HepG2 (cell line): ENCODE measurements around the gene BET1L. TPM values are rescaled to one million over a fixed set of nuclear protein-coding genes. Genes with fewer than 3 reads are reported as not detected.

ENCODE experiments used
- KLF12 ChIP-seq: sonication (generic); formaldehyde crosslinking; IDR thresholded peaks from 2 replicates; pipeline ENCODE4 v1.4.0; 2020; ENCODE audit warnings: missing genetic modification reagents, borderline replicate concordance
- MED13 ChIP-seq: sonication (generic); formaldehyde crosslinking; IDR thresholded peaks from 2 replicates; pipeline ENCODE4 v1.5.0; 2020; ENCODE audit warnings: missing genetic modification reagents
- MEIS2 ChIP-seq: sonication (generic); formaldehyde crosslinking; IDR thresholded peaks from 2 replicates; pipeline ENCODE4 v1.9.0; 2021; ENCODE audit warnings: mild to moderate bottlenecking, missing genetic modification reagents
- NFIC ChIP-seq: IDR thresholded peaks from 2 replicates; pipeline ENCODE4 v1.6.1; 2012; ENCODE audit warnings: mild to moderate bottlenecking, low read length, inconsistent platforms
- SMAD9 ChIP-seq: sonication (generic); formaldehyde crosslinking; IDR thresholded peaks from 2 replicates; pipeline ENCODE4 v1.5.1; 2020; ENCODE audit warnings: mild to moderate bottlenecking, missing genetic modification reagents
- SNAPC2 ChIP-seq: sonication (generic); formaldehyde crosslinking; IDR thresholded peaks from 2 replicates; pipeline ENCODE4 v1.8.1; 2022; ENCODE audit warnings: mild to moderate bottlenecking, missing genetic modification reagents
- SOX5 ChIP-seq: IDR thresholded peaks from 2 replicates; pipeline ENCODE4 v1.6.1; 2016; ENCODE audit warnings: borderline replicate concordance
- SP1 ChIP-seq, 2 experiments: fragments of 450-650 bp in 1 of 2; sonication (generic) in 1 of 2; formaldehyde crosslinking in 1 of 2; IDR thresholded peaks; 2 replicates each; pipeline versions ENCODE4 v1.4.0 to v1.6.1; 2016 to 2020; ENCODE audit warnings: missing genetic modification reagents in 1 of 2
- SP2 ChIP-seq: sonication (generic); formaldehyde crosslinking; IDR thresholded peaks from 2 replicates; pipeline ENCODE4 v1.5.1; 2020; ENCODE audit warnings: mild to moderate bottlenecking, missing genetic modification reagents
- ZFP37 ChIP-seq: sonication (generic); formaldehyde crosslinking; IDR thresholded peaks from 2 replicates; pipeline ENCODE4 v1.4.0; 2020; ENCODE audit warnings: missing genetic modification reagents, borderline replicate concordance
- ZNF136 ChIP-seq: sonication (generic); formaldehyde crosslinking; IDR thresholded peaks from 2 replicates; pipeline ENCODE4 v1.8.1; 2022; ENCODE audit warnings: low read depth, mild to moderate bottlenecking, moderate library complexity, missing genetic modification reagents
- ZNF598 ChIP-seq: sonication (generic); formaldehyde crosslinking; IDR thresholded peaks from 2 replicates; pipeline ENCODE4 v1.5.1; 2020; ENCODE audit warnings: mild to moderate bottlenecking, missing genetic modification reagents, borderline replicate concordance
- ZNF766 ChIP-seq: sonication (generic); formaldehyde crosslinking; IDR thresholded peaks from 2 replicates; pipeline ENCODE4 v1.5.0; 2020; ENCODE audit warnings: missing genetic modification reagents, borderline replicate concordance
- ZNF781 ChIP-seq: sonication (generic); formaldehyde crosslinking; IDR thresholded peaks from 2 replicates; pipeline ENCODE4 v1.5.1; 2020; ENCODE audit warnings: borderline replicate concordance, mild to moderate bottlenecking, missing genetic modification reagents; ENCODE audit errors: not compliant biosample characterization
- polyA plus RNA-seq, 8 experiments: library from polyadenylated mRNA; depleted of rRNA in 3 of 8; stranded (reverse) in 7 of 8; unstranded in 1 of 8; fragments of >200 nt; fragmentation: Illumina TruSeq in 4 of 8; extraction: Trizol in 4 of 8; gene quantifications; 2 replicates each; pipeline versions ENCODE4 v1.2.1 to v1.2.3, GENCODE V29; 2011 to 2016; ENCODE audit warnings: low read depth in 4 of 8, missing spikeins in 1 of 8, mixed read lengths in 1 of 8; ENCODE audit not compliant: insufficient read depth in 1 of 8
- total RNA-seq, 5 experiments: library from RNA; depleted of rRNA; stranded (reverse); fragments of >200 nt; fragmentation: Illumina TruSeq; extraction: Trizol; gene quantifications; 2 replicates each; pipeline ENCODE4 v1.2.3, GENCODE V29; 2016; ENCODE audit warnings: low read depth in 1 of 5
- TF ChIP-seq, protein P1 (sequence below): sonication (generic); formaldehyde crosslinking; IDR thresholded peaks from 2 replicates; pipeline ENCODE4 v1.4.0; 2020; ENCODE audit warnings: missing genetic modification reagents
- TF ChIP-seq, protein P2 (sequence below): sonication (generic); formaldehyde crosslinking; IDR thresholded peaks from 2 replicates; pipeline ENCODE4 v1.8.0; 2022; ENCODE audit warnings: low read depth, missing genetic modification reagents
- TF ChIP-seq, protein P3 (sequence below): sonication (generic); formaldehyde crosslinking; IDR thresholded peaks from 2 replicates; pipeline ENCODE4 v1.4.0; 2020; ENCODE audit warnings: missing genetic modification reagents, low read depth, mild to moderate bottlenecking, borderline replicate concordance
- TF ChIP-seq, protein P4 (sequence below): conservative IDR thresholded peaks from 2 replicates; pipeline ENCODE4 v1.6.1; 2018; ENCODE audit warnings: missing genetic modification reagents
- TF ChIP-seq, protein P5 (sequence below): sonication (generic); formaldehyde crosslinking; IDR thresholded peaks from 2 replicates; pipeline ENCODE4 v1.8.0; 2022; ENCODE audit warnings: mild to moderate bottlenecking, missing genetic modification reagents; ENCODE audit not compliant: insufficient replicate concordance
- TF ChIP-seq, protein P6 (sequence below): IDR thresholded peaks from 2 replicates; pipeline ENCODE4 v1.6.1; 2018; ENCODE audit warnings: missing genetic modification reagents

Gene BET1L
- total and polyA plus RNA-seq, 2 of the 13 experiments (the other 11 are each of a cell fraction or from before 2014, with no cell fraction given), result 26.2 to 59.6 TPM

DNA sequence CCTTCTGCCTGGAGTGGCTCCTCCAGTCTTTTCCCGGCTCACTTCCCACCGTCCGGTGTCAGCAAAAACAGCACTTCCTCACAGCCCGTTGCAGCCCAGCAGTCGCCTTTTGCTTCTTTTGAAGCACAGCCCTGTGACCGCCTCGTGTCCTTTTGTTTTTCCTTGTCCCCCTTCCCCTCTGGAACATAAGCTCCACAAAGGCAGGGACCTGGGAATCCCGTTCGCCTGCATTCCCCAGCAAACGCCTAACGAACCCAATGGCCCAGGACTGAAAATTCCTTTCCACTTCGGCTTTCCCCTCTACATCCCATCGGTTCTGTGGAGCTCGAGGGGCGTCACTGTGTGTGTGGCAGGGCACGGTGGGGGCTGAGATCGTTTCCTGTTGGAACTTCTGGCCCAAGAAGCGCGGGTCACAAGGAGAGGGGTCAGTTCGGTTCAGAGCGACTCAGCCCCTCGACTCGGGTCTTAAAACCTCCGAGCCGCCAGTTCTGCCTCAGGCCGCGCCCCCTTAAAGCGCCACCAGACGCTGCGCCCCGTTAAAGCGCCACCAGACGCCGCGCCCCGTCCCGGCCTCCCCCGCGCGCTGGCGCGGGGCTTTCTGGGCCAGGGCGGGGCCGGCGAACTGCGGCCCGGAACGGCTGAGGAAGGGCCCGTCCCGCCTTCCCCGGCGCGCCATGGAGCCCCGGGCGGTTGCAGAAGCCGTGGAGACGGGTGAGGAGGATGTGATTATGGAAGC lies 1.1 kb upstream of the BET1L start (continued):
- TF ChIP-seq, protein P1, sequence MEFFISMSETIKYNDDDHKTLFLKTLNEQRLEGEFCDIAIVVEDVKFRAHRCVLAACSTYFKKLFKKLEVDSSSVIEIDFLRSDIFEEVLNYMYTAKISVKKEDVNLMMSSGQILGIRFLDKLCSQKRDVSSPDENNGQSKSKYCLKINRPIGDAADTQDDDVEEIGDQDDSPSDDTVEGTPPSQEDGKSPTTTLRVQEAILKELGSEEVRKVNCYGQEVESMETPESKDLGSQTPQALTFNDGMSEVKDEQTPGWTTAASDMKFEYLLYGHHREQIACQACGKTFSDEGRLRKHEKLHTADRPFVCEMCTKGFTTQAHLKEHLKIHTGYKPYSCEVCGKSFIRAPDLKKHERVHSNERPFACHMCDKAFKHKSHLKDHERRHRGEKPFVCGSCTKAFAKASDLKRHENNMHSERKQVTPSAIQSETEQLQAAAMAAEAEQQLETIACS (CRISPR knock-in tag), result no peak
- peak; percentile 30; the same call in 1 of the 2 replicates for TF ChIP-seq ZNF598 (CRISPR knock-in tag)
- TF ChIP-seq NFIC, result no peak
- TF ChIP-seq SMAD9, result 0 out of 2 replicates have a peak, but pooled peaks have one; percentile 56
- no peak for TF ChIP-seq ZNF781
- no peak for TF ChIP-seq SP1 (IDR thresholded peaks at IDR 0.05)
- 0 out of 2 replicates have a peak, but pooled peaks have one; percentile 16 for TF ChIP-seq SP1 (CRISPR knock-in tag; IDR thresholded peaks at IDR 0.05)
- TF ChIP-seq, protein P2, sequence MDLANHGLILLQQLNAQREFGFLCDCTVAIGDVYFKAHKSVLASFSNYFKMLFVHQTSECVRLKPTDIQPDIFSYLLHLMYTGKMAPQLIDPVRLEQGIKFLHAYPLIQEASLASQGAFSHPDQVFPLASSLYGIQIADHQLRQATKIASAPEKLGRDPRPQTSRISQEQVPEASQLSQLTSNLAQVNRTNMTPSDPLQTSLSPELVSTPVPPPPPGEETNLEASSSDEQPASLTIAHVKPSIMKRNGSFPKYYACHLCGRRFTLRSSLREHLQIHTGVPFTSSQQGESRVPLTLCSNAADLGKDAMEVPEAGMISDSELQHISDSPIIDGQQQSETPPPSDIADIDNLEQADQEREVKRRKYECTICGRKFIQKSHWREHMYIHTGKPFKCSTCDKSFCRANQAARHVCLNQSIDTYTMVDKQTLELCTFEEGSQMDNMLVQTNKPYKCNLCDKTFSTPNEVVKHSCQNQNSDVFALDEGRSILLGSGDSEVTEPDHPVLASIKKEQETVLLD (CRISPR knock-in tag), result peak; percentile 38; the same call in 1 of the 2 replicates
- TF ChIP-seq ZNF766 (CRISPR knock-in tag), result no peak
- no peak for TF ChIP-seq MEIS2 (CRISPR knock-in tag)
- TF ChIP-seq, protein P3, sequence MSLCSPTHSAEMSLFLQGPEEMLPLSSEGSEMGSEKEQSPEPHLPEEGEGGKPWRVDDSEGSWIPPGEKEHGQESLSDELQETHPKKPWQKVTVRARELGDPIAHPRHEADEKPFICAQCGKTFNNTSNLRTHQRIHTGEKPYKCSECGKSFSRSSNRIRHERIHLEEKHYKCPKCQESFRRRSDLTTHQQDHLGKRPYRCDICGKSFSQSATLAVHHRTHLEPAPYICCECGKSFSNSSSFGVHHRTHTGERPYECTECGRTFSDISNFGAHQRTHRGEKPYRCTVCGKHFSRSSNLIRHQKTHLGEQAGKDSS (CRISPR knock-in tag), result no peak
- no peak for TF ChIP-seq ZFP37 (CRISPR knock-in tag)
- no peak for TF ChIP-seq SOX5 (CRISPR knock-in tag)
- no peak for TF ChIP-seq MED13 (CRISPR knock-in tag)
- TF ChIP-seq, protein P4, sequence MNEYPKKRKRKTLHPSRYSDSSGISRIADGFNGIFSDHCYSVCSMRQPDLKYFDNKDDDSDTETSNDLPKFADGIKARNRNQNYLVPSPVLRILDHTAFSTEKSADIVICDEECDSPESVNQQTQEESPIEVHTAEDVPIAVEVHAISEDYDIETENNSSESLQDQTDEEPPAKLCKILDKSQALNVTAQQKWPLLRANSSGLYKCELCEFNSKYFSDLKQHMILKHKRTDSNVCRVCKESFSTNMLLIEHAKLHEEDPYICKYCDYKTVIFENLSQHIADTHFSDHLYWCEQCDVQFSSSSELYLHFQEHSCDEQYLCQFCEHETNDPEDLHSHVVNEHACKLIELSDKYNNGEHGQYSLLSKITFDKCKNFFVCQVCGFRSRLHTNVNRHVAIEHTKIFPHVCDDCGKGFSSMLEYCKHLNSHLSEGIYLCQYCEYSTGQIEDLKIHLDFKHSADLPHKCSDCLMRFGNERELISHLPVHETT (CRISPR knock-in tag), result no peak
- no peak for TF ChIP-seq SNAPC2 (CRISPR knock-in tag)
- TF ChIP-seq, protein P5, sequence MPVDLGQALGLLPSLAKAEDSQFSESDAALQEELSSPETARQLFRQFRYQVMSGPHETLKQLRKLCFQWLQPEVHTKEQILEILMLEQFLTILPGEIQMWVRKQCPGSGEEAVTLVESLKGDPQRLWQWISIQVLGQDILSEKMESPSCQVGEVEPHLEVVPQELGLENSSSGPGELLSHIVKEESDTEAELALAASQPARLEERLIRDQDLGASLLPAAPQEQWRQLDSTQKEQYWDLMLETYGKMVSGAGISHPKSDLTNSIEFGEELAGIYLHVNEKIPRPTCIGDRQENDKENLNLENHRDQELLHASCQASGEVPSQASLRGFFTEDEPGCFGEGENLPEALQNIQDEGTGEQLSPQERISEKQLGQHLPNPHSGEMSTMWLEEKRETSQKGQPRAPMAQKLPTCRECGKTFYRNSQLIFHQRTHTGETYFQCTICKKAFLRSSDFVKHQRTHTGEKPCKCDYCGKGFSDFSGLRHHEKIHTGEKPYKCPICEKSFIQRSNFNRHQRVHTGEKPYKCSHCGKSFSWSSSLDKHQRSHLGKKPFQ (CRISPR knock-in tag), result peak; percentile 36
- TF ChIP-seq KLF12 (CRISPR knock-in tag), result peak; percentile 39; the same call in 1 of the 2 replicates
- TF ChIP-seq ZNF136, result no peak
- TF ChIP-seq, protein P6, sequence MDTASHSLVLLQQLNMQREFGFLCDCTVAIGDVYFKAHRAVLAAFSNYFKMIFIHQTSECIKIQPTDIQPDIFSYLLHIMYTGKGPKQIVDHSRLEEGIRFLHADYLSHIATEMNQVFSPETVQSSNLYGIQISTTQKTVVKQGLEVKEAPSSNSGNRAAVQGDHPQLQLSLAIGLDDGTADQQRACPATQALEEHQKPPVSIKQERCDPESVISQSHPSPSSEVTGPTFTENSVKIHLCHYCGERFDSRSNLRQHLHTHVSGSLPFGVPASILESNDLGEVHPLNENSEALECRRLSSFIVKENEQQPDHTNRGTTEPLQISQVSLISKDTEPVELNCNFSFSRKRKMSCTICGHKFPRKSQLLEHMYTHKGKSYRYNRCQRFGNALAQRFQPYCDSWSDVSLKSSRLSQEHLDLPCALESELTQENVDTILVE (CRISPR knock-in tag), result peak; percentile 22; the same call in 1 of the 2 replicates
- TF ChIP-seq SP2 (CRISPR knock-in tag), result no peak
